Sigmoid colon (tissue), 4 donors: ENCODE measurements around the gene FARSB.

Source experiments
- EP300 ChIP-seq, 4 donors: sonication (generic); formaldehyde crosslinking; IDR thresholded peaks; one replicate each; pipeline ENCODE4 v1.6.1; 2017; ENCODE audit warnings: antibody characterized with exemption in 4 of 4
- POLR2A ChIP-seq, 2 donors: fragments of 450-650 bp; IDR thresholded peaks; one replicate each; pipeline ENCODE4 v1.6.1; 2016; ENCODE audit warnings: antibody characterized with exemption in 2 of 2, mild to moderate bottlenecking in 2 of 2, moderate library complexity in 2 of 2
- POLR2AphosphoS5 ChIP-seq, 4 donors: sonication (generic); formaldehyde crosslinking; IDR thresholded peaks; one replicate each; pipeline ENCODE4 v1.6.1; 2017; ENCODE audit warnings: antibody characterized with exemption in 4 of 4
- TF ChIP-seq, protein P1 (sequence below), 4 experiments: fragments of 450-650 bp in 3 of 4; fragments of 200-600 bp in 1 of 4; IDR thresholded peaks; one replicate each; pipeline ENCODE4 v1.5.1; 2016 to 2019; ENCODE audit warnings: antibody characterized with exemption in 4 of 4, mild to moderate bottlenecking in 3 of 4, moderate library complexity in 2 of 4

DNA sequence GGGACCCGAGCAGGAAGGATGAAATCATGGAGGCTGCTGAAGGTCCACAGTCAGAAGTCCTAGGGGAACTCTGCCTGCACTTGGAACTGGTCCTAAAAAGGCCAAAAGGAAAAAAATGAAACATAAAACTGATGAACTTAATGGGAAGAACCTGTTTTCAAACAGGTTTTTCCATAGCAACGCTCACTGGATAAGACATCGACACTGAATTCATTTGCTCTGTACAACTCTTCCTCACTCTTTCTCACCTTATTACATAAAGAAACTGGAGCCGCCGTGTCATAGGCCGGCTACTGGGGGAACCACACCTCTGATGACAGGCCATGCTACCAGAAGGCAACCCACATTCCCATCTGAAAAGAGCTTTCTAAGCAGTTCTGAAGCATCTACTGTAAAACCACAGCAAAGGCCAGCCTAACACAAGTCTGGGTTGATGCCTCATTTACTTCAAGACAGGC, 83.6 kb downstream of the FARSB start:
- TF ChIP-seq, protein P1, sequence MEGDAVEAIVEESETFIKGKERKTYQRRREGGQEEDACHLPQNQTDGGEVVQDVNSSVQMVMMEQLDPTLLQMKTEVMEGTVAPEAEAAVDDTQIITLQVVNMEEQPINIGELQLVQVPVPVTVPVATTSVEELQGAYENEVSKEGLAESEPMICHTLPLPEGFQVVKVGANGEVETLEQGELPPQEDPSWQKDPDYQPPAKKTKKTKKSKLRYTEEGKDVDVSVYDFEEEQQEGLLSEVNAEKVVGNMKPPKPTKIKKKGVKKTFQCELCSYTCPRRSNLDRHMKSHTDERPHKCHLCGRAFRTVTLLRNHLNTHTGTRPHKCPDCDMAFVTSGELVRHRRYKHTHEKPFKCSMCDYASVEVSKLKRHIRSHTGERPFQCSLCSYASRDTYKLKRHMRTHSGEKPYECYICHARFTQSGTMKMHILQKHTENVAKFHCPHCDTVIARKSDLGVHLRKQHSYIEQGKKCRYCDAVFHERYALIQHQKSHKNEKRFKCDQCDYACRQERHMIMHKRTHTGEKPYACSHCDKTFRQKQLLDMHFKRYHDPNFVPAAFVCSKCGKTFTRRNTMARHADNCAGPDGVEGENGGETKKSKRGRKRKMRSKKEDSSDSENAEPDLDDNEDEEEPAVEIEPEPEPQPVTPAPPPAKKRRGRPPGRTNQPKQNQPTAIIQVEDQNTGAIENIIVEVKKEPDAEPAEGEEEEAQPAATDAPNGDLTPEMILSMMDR (IDR thresholded peaks at IDR 0.05) = no peak
- TF ChIP-seq POLR2AphosphoS5 (IDR thresholded peaks at IDR 0.05) (no peak), POLR2A (IDR thresholded peaks at IDR 0.05) (no peak), EP300 (IDR thresholded peaks at IDR 0.05) (no peak)
